Thoracic aorta (tissue), 2 donors: ENCODE data around the gene IL1RAPL2. TPM values are rescaled to one million over a fixed set of nuclear protein-coding genes. Genes with fewer than 3 reads are reported as not detected.

Experiments
- ATAC-seq: fragments of 150-250 bp; one replicate; pipeline ENCODE4 v1.8.0; 2017; ENCODE audit warnings: low read depth; ENCODE audit not compliant: insufficient number of reproducible peaks, low FRiP score
- DNase-seq: peaks from one replicate; pipeline ENCODE4 v3.0.0-alpha.2; 2020; ENCODE audit warnings: low spot score
- H3K27ac ChIP-seq, 2 donors: fragments of 200-600 bp; sonication (generic); 1 replicate in 1 of 2; 2 replicates in 1 of 2; pipeline ENCODE4 v1.5.1; 2016; ENCODE audit warnings: mild to moderate bottlenecking in 2 of 2, moderate library complexity in 2 of 2
- H3K27me3 ChIP-seq: fragments of 200-600 bp; sonication (generic); replicated peaks from 2 replicates; pipeline ENCODE4 v1.6.0; 2016; ENCODE audit warnings: mild to moderate bottlenecking; ENCODE audit not compliant: insufficient read depth
- H3K36me3 ChIP-seq: fragments of 200-600 bp; sonication (generic); one replicate; pipeline ENCODE4 v1.5.1; 2016
- H3K4me1 ChIP-seq, 2 donors: fragments of 200-600 bp; sonication (generic); 1 replicate in 1 of 2; 2 replicates in 1 of 2; pipeline versions ENCODE4 v1.5.1 to v1.6.0; 2016; ENCODE audit warnings: low read depth in 2 of 2, mild to moderate bottlenecking in 1 of 2; ENCODE audit not compliant: control insufficient read depth in 1 of 2
- H3K4me3 ChIP-seq: fragments of 200-600 bp; sonication (generic); 2 replicates; pipeline ENCODE4 v1.5.1; 2016; ENCODE audit warnings: mild to moderate bottlenecking
- H3K9me3 ChIP-seq: fragments of 200-600 bp; sonication (generic); 2 replicates; pipeline ENCODE4 v1.5.1; 2016
- CTCF ChIP-seq: fragments of 200-600 bp; sonication (generic); IDR thresholded peaks from one replicate; pipeline ENCODE4 v1.5.1; 2019; ENCODE audit warnings: antibody characterized with exemption
- total RNA-seq, 2 donors: library from RNA; depleted of rRNA; stranded (reverse); fragments of >200 nt; gene quantifications; one replicate each; pipeline versions ENCODE4 v1.1.0 to v1.2.3, GENCODE V29; 2016

Gene IL1RAPL2
- total RNA-seq, 2 donors from 2014 or later = not detected

DNA sequence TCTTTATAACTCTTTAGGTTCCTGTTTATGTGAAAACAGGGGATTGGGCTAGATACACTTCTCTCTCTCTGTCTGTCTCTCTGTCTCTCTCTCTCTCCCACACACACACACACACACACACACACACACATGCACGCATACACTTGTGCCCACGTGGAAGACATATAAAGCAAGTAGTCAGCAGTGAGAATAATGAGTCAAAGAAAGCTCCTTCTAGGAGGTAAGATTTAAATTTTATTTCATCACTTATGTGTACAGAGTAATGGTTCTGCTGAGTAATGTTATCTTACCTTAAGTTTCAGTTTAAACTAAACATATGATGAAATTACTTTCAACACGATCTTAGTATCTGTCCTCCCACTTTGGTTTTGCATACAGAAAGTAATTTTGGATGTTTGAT, 897.5 kb downstream of the IL1RAPL2 start:
- Histone ChIP-seq H3K9me3 (no peaks in the 10 kb centered on the region), H3K4me3 (no peak overlapping the region), H3K27me3 (no peaks in the 10 kb centered on the region), H3K4me1 (no peaks in the 10 kb centered on the region), H3K36me3 (no peaks in the 10 kb centered on the region), H3K27ac (no peak overlapping the region)
- ATAC-seq (no peak), DNase-seq (no peak)
- TF ChIP-seq CTCF = no peak

GRCh38 chrX:105464618-105465017, 898.6 kb downstream of the IL1RAPL2 start:
- no peak overlapping the region for H3K27ac ChIP-seq
- H3K4me1 ChIP-seq = no peaks in the 10 kb centered on the region
- H3K36me3 ChIP-seq = no peaks in the 10 kb centered on the region
- no peak for TF ChIP-seq CTCF
- no peak for ATAC-seq
- H3K4me3 ChIP-seq = no peak overlapping the region
- H3K27me3 ChIP-seq = no peaks in the 10 kb centered on the region
- no peak for DNase-seq
- H3K9me3 ChIP-seq = no peaks in the 10 kb centered on the region

- Histone ChIP-seq H3K36me3 (no peaks in the 10 kb centered on the region), H3K27ac (no peak overlapping the region), H3K27me3 (no peaks in the 10 kb centered on the region), H3K4me3 (no peak overlapping the region), H3K9me3 (no peaks in the 10 kb centered on the region), H3K4me1 (no peaks in the 10 kb centered on the region)
- no peak for ATAC-seq
- no peak for DNase-seq
- TF ChIP-seq CTCF = no peak
Measured at GRCh38 chrX:105468741-105469140, 902.7 kb downstream of the IL1RAPL2 start.

DNA sequence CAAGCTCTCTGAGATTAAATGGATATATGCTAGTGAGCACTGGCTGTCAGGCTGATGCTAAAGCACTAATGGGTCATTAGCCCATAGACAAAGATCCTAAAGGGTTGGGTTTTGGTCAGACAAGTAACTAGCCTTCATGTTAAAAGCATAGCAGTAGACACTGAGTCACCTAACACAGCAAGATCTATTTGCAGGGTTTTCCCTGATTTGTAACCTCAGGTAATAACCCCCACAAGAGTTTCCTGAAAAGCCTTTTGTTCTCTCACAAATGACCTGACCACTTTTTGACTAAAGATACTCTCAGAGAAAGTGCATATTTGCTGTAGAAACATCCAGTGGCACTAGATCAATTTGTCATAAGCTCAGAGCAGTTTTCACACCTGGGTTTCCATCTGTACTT, 905.6 kb downstream of the IL1RAPL2 start:
- H3K27ac ChIP-seq = no peak overlapping the region
- no peak for DNase-seq
- no peak for ATAC-seq
- no peaks in the 10 kb centered on the region for H3K4me1 ChIP-seq
- H3K36me3 ChIP-seq = no peaks in the 10 kb centered on the region
- H3K9me3 ChIP-seq = no peaks in the 10 kb centered on the region
- no peaks in the 10 kb centered on the region for H3K27me3 ChIP-seq
- no peak for TF ChIP-seq CTCF
- H3K4me3 ChIP-seq = no peak overlapping the region

GRCh38 chrX:105475801-105476200, 909.8 kb downstream of the IL1RAPL2 start:
- H3K9me3 ChIP-seq = no peaks in the 10 kb centered on the region
- no peaks in the 10 kb centered on the region for H3K27me3 ChIP-seq
- ATAC-seq (no peak), DNase-seq (no peak)
- H3K4me1 ChIP-seq = no peaks in the 10 kb centered on the region
- no peak for TF ChIP-seq CTCF
- no peak overlapping the region for H3K4me3 ChIP-seq
- H3K27ac ChIP-seq = no peak overlapping the region
- no peaks in the 10 kb centered on the region for H3K36me3 ChIP-seq
